ENCODE results near the gene ARHGAP22. TPM values are rescaled to one million over a fixed set of nuclear protein-coding genes. Genes with fewer than 3 reads are reported as not detected.

Gene ARHGAP22
- total and polyA plus RNA-seq, 2 donors (not counting 1 experiment from before 2014, with no cell fraction given), result 10.4 to 75.5 TPM

DNA sequence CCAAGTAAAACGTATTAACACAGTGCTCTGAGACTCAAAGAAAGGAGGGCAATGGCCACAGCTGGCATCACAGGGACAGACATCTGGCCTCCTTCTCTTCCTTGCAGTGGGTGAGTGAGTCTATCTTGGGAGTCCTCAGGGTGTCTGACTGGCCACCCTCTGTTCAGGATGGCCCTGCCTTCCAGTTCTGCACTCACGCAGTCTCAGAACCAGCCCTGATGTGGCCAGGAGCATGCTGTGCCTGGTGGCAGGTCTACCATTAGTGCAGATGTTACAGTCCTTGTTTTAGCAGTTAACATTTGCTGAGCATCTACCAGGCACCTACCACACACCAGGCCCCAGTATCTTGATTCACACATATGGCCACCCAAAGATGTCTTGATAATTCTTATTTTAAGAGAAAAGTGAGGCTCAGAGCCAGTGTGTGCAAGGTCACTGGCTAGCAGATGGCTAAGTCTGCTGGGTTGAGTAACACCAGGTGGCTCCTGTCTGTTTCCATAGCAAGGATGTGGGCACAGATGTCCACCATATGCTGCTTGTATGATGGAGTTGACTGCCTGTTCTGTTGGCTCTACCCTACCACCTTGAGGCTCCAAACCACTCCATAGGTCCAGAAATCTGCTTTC, 23.2 kb upstream of the ARHGAP22 start:
- TF ChIP-seq, protein P1, sequence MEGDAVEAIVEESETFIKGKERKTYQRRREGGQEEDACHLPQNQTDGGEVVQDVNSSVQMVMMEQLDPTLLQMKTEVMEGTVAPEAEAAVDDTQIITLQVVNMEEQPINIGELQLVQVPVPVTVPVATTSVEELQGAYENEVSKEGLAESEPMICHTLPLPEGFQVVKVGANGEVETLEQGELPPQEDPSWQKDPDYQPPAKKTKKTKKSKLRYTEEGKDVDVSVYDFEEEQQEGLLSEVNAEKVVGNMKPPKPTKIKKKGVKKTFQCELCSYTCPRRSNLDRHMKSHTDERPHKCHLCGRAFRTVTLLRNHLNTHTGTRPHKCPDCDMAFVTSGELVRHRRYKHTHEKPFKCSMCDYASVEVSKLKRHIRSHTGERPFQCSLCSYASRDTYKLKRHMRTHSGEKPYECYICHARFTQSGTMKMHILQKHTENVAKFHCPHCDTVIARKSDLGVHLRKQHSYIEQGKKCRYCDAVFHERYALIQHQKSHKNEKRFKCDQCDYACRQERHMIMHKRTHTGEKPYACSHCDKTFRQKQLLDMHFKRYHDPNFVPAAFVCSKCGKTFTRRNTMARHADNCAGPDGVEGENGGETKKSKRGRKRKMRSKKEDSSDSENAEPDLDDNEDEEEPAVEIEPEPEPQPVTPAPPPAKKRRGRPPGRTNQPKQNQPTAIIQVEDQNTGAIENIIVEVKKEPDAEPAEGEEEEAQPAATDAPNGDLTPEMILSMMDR (conservative IDR thresholded peaks at IDR 0.05 in 1 of 2, IDR thresholded peaks at IDR 0.05 in 1 of 2; ENCODE audit: low read depth in 1 of 2, low read length in 2 of 2), result no peak
- TF ChIP-seq EZH2 (IDR thresholded peaks at IDR 0.05; ENCODE audit: low read length, missing control alignments), result no peak
- no peak overlapping the region for H3K4me2 ChIP-seq (ENCODE audit: extremely low read depth, insufficient read depth, low read length)
- H2AFZ ChIP-seq (ENCODE audit: low read length), result no peak overlapping the region
- peaks cover 5% of the 10 kb centered on the region for H3K4me1 ChIP-seq (ENCODE audit: control insufficient read depth, extremely low read depth, insufficient read depth, low read length)
- H3K27me3 ChIP-seq (ENCODE audit: control insufficient read depth, insufficient read depth, low read length), result no peaks in the 10 kb centered on the region
- no peaks in the 10 kb centered on the region for H3K36me3 ChIP-seq (ENCODE audit: control insufficient read depth, insufficient read depth, low read length)
- no peaks in the 10 kb centered on the region for H3K9me3 ChIP-seq (ENCODE audit: control insufficient read depth, insufficient read depth, low read depth, low read length)
- H3K4me3 ChIP-seq (replicated peaks in 1 of 4; ENCODE audit: control extremely low read depth in 1 of 4, insufficient read depth in 1 of 4, low read depth in 3 of 4, low read length in 4 of 4), result no peak overlapping the region
- H3K79me2 ChIP-seq (ENCODE audit: control insufficient read depth, insufficient read depth, low read length), result no peaks in the 10 kb centered on the region
- no peaks in the 10 kb centered on the region for H4K20me1 ChIP-seq (ENCODE audit: control insufficient read depth, extremely low read depth, insufficient read depth, low read length)
- peak; percentile 8 to 76 for DNase-seq (ENCODE audit: low read depth in 2 of 2)
- H3K27ac ChIP-seq (ENCODE audit: insufficient read depth, low read length), result no peak overlapping the region
- H3K9ac ChIP-seq (ENCODE audit: insufficient read depth, low read length), result no peak overlapping the region

DNA sequence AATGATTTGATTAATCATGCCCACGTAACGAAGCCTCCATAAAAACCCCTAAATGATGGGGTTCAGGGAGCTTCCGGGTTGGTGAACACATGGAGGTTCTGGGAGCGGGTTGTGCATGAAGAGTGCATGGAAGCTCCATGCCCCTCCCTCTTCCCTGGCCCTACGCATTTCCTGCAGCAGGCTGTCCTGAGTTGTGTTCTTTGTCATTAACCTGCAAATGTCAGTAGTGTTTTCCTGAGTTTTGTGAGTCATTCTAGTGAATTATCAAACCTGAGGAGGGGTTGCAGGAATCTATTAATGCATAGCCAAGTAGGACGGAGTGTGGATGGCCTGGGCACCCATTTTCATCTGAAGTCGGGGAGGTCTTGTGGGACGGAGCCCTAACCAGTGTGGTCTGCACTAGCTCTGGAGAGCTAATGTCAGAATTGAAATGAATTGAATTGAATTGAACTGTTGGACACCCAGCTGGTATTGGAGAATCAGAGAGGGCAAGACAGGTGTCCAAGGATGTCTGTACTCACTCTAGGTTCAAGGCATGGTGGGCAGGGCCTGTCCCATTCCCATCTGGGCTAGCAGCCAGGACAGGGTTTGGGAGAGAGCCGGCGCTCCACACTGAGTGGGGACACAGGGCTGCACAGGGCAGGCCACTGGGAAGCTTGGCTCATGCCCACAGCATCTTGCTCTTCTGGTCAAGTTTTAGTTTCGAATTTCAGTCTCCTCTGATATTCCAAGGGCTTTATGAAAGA, 22.3 kb upstream of the ARHGAP22 start:
- Histone ChIP-seq H2AFZ (ENCODE audit: low read length) (no peak overlapping the region), H4K20me1 (ENCODE audit: control insufficient read depth, extremely low read depth, insufficient read depth, low read length) (no peaks in the 10 kb centered on the region), H3K36me3 (ENCODE audit: control insufficient read depth, insufficient read depth, low read length) (no peaks in the 10 kb centered on the region), H3K4me2 (ENCODE audit: extremely low read depth, insufficient read depth, low read length) (no peak overlapping the region), H3K27me3 (ENCODE audit: control insufficient read depth, insufficient read depth, low read length) (no peaks in the 10 kb centered on the region), H3K9ac (ENCODE audit: insufficient read depth, low read length) (no peak overlapping the region), H3K9me3 (ENCODE audit: control insufficient read depth, insufficient read depth, low read depth, low read length) (no peaks in the 10 kb centered on the region), H3K4me3 (replicated peaks in 1 of 4; ENCODE audit: control extremely low read depth in 1 of 4, insufficient read depth in 1 of 4, low read depth in 3 of 4, low read length in 4 of 4) (no peak overlapping the region), H3K4me1 (ENCODE audit: control insufficient read depth, extremely low read depth, insufficient read depth, low read length) (peaks cover 5% of the 10 kb centered on the region), H3K27ac (ENCODE audit: insufficient read depth, low read length) (no peak overlapping the region), H3K79me2 (ENCODE audit: control insufficient read depth, insufficient read depth, low read length) (no peaks in the 10 kb centered on the region)
- TF ChIP-seq, protein P1 (conservative IDR thresholded peaks at IDR 0.05 in 1 of 2, IDR thresholded peaks at IDR 0.05 in 1 of 2; ENCODE audit: low read depth in 1 of 2, low read length in 2 of 2), result no peak
- no peak for TF ChIP-seq EZH2 (IDR thresholded peaks at IDR 0.05; ENCODE audit: low read length, missing control alignments)
- no peak for DNase-seq (ENCODE audit: low read depth in 2 of 2)

DNA sequence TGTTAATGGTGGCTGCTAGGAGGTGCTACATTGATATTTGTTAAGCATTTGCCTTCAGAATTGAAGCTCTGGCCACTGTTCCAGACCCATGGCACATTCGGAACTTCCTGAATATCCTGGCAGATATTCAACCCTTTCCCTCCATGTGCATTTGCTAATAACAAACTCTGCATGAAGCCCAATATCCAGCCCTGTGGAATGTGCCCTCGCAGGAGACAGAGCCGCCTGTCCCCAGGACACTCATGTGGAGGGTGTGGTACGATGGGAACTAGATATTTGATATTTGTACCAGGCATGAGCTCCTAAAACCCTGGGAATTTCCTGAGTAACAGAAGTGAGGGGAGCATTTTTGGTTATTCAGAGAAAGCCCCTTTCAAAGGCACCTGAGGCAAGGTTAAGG, 21.6 kb upstream of the ARHGAP22 start:
- no peaks in the 10 kb centered on the region for H3K79me2 ChIP-seq (ENCODE audit: control insufficient read depth, insufficient read depth, low read length)
- no peaks in the 10 kb centered on the region for H3K9me3 ChIP-seq (ENCODE audit: control insufficient read depth, insufficient read depth, low read depth, low read length)
- H3K27me3 ChIP-seq (ENCODE audit: control insufficient read depth, insufficient read depth, low read length), result no peaks in the 10 kb centered on the region
- no peaks in the 10 kb centered on the region for H3K36me3 ChIP-seq (ENCODE audit: control insufficient read depth, insufficient read depth, low read length)
- H3K4me2 ChIP-seq (ENCODE audit: extremely low read depth, insufficient read depth, low read length), result no peak overlapping the region
- no peak for TF ChIP-seq EZH2 (IDR thresholded peaks at IDR 0.05; ENCODE audit: low read length, missing control alignments)
- H3K9ac ChIP-seq (ENCODE audit: insufficient read depth, low read length), result no peak overlapping the region
- H3K4me3 ChIP-seq (replicated peaks in 1 of 4; ENCODE audit: control extremely low read depth in 1 of 4, insufficient read depth in 1 of 4, low read depth in 3 of 4, low read length in 4 of 4), result no peak overlapping the region
- H4K20me1 ChIP-seq (ENCODE audit: control insufficient read depth, extremely low read depth, insufficient read depth, low read length), result no peaks in the 10 kb centered on the region
- DNase-seq (ENCODE audit: low read depth in 2 of 2), result no peak
- no peak overlapping the region for H2AFZ ChIP-seq (ENCODE audit: low read length)
- H3K4me1 ChIP-seq (ENCODE audit: control insufficient read depth, extremely low read depth, insufficient read depth, low read length), result peaks cover 5% of the 10 kb centered on the region
- no peak overlapping the region for H3K27ac ChIP-seq (ENCODE audit: insufficient read depth, low read length)
